ENCODE results near the gene TNFRSF8.

Gene TNFRSF8

GRCh38 chr1:12168451-12169160, 105.5 kb downstream of the TNFRSF8 start:
- in situ Hi-C loops (cut with HindIII; ENCODE audit: low sequenced_read_pairs): no loop called here

GRCh38 chr1:12169442-12170135, 106.5 kb downstream of the TNFRSF8 start:
- in situ Hi-C loops (cut with HindIII; ENCODE audit: low sequenced_read_pairs): no loop called here
- H3K4me3 ChIP-seq (ENCODE audit: low read depth, low read length): no peak overlapping the region
- no peak for TF ChIP-seq CTCF (IDR thresholded peaks at IDR 0.05; ENCODE audit: low read depth, low read length, missing control alignments)
- DNase-seq (ENCODE audit: low read depth): no peak

More at GRCh38 chr1:12168451-12169160, 105.5 kb downstream of the TNFRSF8 start:
- no peak for DNase-seq (ENCODE audit: low read depth)
- peak overlapping the region; percentile 55 for H3K4me3 ChIP-seq (ENCODE audit: low read depth, low read length)
- TF ChIP-seq CTCF (IDR thresholded peaks at IDR 0.05; ENCODE audit: low read depth, low read length, missing control alignments): no peak

- in situ Hi-C loops (cut with HindIII; ENCODE audit: low sequenced_read_pairs): no loop called here
- no peak overlapping the region for H3K4me3 ChIP-seq (ENCODE audit: low read depth, low read length)
- TF ChIP-seq CTCF (IDR thresholded peaks at IDR 0.05; ENCODE audit: low read depth, low read length, missing control alignments): no peak
- no peak for DNase-seq (ENCODE audit: low read depth)
Measured at GRCh38 chr1:12170263-12170671, 107.2 kb downstream of the TNFRSF8 start.

GRCh38 chr1:12171206-12172041, 108.3 kb downstream of the TNFRSF8 start:
- no peak for TF ChIP-seq CTCF (IDR thresholded peaks at IDR 0.05; ENCODE audit: low read depth, low read length, missing control alignments)
- H3K4me3 ChIP-seq (ENCODE audit: low read depth, low read length): no peak overlapping the region
- DNase-seq (ENCODE audit: low read depth): no peak
- in situ Hi-C loops (cut with HindIII; ENCODE audit: low sequenced_read_pairs): no loop called here

- in situ Hi-C loops (cut with HindIII; ENCODE audit: low sequenced_read_pairs): no loop called here
- no peak for TF ChIP-seq CTCF (IDR thresholded peaks at IDR 0.05; ENCODE audit: low read depth, low read length, missing control alignments)
- no peak for DNase-seq (ENCODE audit: low read depth)
- no peak overlapping the region for H3K4me3 ChIP-seq (ENCODE audit: low read depth, low read length)
Measured at GRCh38 chr1:12172042-12172851, 109.1 kb downstream of the TNFRSF8 start.
